Left ventricle myocardium inferior (tissue), 1 donor: ENCODE data around the gene ANKRD40CL. TPM values are rescaled to one million over a fixed set of nuclear protein-coding genes. Genes with fewer than 3 reads are reported as not detected.

Experiments used
- DNase-seq: peaks from one replicate; pipeline ENCODE4 v3.0.0-alpha.2; 2020
- H3K27ac ChIP-seq: fragments of 200-600 bp; replicated peaks from 2 replicates; pipeline ENCODE4 v1.8.0; 2021
- H3K27me3 ChIP-seq: fragments of 200-600 bp; 2 replicates; pipeline ENCODE4 v1.8.0; 2021; ENCODE audit warnings: low read depth
- H3K36me3 ChIP-seq: fragments of 200-600 bp; 2 replicates; pipeline ENCODE4 v1.8.0; 2021
- H3K4me1 ChIP-seq: fragments of 200-600 bp; 2 replicates; pipeline ENCODE4 v1.8.0; 2021
- H3K4me3 ChIP-seq: fragments of 200-600 bp; 2 replicates; pipeline ENCODE4 v1.8.0; 2021; ENCODE audit warnings: mild to moderate bottlenecking, moderate library complexity
- H3K9me3 ChIP-seq: fragments of 200-600 bp; replicated peaks from 2 replicates; pipeline ENCODE4 v1.8.0; 2021
- intact Hi-C: fragments of 100-400 bp; cut with micrococcal nuclease; formaldehyde crosslinking; loops from one replicate; pipeline ENCODE4 v1.11.0; 2022
- total RNA-seq: library from RNA; stranded (reverse); fragmentation: NEBNext Ultra II Directional; extraction: Animal tissue kit (Norgen Biotek cat#: 25700); gene quantifications from one replicate; pipeline ENCODE4 v1.2.1, GENCODE V29; 2021
- TF ChIP-seq, protein P1 (sequence below): fragments of 200-600 bp; IDR thresholded peaks from 2 replicates; pipeline ENCODE4 v1.8.0; 2021; ENCODE audit warnings: antibody characterized with exemption, mild to moderate bottlenecking, borderline replicate concordance
- donor health status: DM: no; HTN: yes; CAD: no; lungs with severe emphysema.

The ANKRD40CL gene
- total RNA-seq, 1 donor from 2014 or later = not detected

DNA sequence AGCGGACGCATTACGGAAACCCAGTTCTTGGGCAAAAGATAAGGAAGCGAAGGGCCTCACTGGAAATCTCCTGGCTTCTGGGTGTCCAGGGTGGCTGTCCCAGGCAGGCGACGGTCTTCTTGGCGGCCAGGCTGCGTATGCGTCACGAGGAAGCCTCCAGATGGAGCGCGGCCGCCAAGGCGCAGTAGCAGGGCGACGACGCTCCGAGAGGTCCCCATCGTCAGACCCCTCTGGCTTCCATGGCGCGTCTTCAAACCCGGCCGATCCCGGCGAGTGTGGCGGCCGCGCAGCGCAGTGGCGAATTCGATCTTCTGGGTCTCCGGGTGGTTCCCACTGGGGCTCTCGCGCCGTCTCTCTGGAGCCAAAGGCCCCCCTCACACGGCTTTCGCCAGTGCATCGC is 13.8 kb upstream of the ANKRD40CL start:
- TF ChIP-seq, protein P1, sequence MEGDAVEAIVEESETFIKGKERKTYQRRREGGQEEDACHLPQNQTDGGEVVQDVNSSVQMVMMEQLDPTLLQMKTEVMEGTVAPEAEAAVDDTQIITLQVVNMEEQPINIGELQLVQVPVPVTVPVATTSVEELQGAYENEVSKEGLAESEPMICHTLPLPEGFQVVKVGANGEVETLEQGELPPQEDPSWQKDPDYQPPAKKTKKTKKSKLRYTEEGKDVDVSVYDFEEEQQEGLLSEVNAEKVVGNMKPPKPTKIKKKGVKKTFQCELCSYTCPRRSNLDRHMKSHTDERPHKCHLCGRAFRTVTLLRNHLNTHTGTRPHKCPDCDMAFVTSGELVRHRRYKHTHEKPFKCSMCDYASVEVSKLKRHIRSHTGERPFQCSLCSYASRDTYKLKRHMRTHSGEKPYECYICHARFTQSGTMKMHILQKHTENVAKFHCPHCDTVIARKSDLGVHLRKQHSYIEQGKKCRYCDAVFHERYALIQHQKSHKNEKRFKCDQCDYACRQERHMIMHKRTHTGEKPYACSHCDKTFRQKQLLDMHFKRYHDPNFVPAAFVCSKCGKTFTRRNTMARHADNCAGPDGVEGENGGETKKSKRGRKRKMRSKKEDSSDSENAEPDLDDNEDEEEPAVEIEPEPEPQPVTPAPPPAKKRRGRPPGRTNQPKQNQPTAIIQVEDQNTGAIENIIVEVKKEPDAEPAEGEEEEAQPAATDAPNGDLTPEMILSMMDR = no peak
- peak overlapping the region; percentile 52 for H3K4me3 ChIP-seq
- no peaks in the 10 kb centered on the region for H3K36me3 ChIP-seq
- H3K9me3 ChIP-seq = no peaks in the 10 kb centered on the region
- peaks cover 5% of the 10 kb centered on the region for H3K27me3 ChIP-seq
- no peak overlapping the region for H3K27ac ChIP-seq
- intact Hi-C loops = loop anchor here (10.0 kb wide), 1 partner anchor 174 kb away; no protein-coding TSS in a partner anchor
- no peak for DNase-seq
- peaks cover 11% of the 10 kb centered on the region for H3K4me1 ChIP-seq

DNA sequence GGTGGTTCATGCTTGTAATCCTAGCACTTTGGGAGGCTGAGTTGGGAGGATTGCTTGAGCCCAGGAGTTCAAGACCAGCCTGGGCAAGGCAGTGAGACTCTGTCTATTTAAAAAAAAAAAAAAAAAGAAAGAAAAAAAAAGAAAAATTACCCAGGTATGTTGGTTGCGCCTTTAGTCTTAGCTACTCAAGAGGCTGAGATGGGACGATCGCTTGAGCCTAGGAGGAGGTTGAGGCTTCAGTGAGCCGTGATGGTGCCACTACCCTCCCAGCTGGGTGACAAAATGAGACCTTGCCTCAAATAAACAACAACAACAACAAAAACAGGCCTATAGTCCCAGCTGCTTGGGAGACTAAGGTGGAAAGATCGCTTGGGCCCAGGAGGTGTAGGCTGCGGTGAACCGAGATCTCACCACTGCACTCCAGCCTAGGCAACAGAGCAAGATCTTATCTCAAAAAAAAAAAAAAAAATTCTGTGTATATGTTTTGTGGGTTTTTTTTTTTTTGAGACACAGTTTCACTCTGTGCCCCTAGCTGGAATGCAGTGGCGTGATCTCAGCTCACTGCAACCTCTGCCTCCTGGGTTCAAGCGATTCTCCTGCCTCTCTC is 12.5 kb upstream of the ANKRD40CL start:
- Histone ChIP-seq H3K9me3 (no peaks in the 10 kb centered on the region), H3K27me3 (peaks cover 5% of the 10 kb centered on the region), H3K4me3 (no peak overlapping the region), H3K4me1 (no peaks in the 10 kb centered on the region), H3K36me3 (no peaks in the 10 kb centered on the region), H3K27ac (no peak overlapping the region)
- intact Hi-C loops = loop anchor here (10.0 kb wide), 1 partner anchor 175 kb away; no protein-coding TSS in a partner anchor
- TF ChIP-seq, protein P1 = no peak
- no peak for DNase-seq

DNA sequence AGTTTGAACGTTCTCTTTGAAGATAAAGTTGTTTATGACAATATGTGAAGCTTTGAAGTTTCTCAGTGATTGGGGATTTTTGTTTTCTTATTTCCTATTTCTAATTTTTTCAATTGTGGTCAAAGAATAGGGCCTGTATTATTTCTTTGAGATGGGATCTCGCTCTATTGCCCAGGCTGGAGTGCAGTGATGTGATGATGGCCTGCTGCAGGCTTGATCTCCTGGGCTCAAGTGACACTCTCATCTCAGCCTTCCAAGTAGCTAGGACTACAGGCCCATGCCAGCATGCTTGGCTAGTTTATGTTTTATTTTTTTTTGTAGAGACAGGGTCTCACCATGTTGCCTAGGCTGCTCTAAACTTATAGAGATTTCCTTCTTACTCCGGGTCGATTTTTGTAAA is 11.7 kb upstream of the ANKRD40CL start:
- peaks cover 5% of the 10 kb centered on the region for H3K27me3 ChIP-seq
- H3K4me1 ChIP-seq = no peaks in the 10 kb centered on the region
- H3K9me3 ChIP-seq = no peaks in the 10 kb centered on the region
- H3K4me3 ChIP-seq = no peak overlapping the region
- TF ChIP-seq, protein P1 = no peak
- H3K36me3 ChIP-seq = no peaks in the 10 kb centered on the region
- H3K27ac ChIP-seq = no peak overlapping the region
- intact Hi-C loops = no loop called here
- no peak for DNase-seq

DNA sequence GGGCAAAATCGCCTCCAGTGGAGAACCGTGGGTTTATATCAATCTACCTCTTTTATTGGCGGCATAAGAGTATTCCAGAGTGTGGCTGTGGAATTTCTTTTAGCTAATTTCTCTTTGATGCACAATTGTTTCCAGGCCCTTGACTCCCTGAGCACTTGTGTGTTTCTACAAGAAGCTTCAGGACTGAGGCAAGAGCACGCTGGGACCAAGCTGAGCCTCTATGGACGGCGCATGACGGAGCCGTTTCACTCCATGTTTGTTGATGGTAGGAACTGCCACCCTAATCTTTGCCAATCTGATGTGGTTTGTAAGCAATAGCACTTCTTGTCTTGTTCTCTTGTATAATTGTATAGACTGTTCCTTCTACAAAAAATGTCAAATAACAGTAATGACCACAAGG is 11.2 kb upstream of the ANKRD40CL start:
- H3K4me3 ChIP-seq = no peak overlapping the region
- H3K27ac ChIP-seq = no peak overlapping the region
- TF ChIP-seq, protein P1 = no peak
- H3K36me3 ChIP-seq = no peaks in the 10 kb centered on the region
- H3K4me1 ChIP-seq = no peaks in the 10 kb centered on the region
- intact Hi-C loops = no loop called here
- H3K9me3 ChIP-seq = no peaks in the 10 kb centered on the region
- no peak for DNase-seq
- peaks cover 5% of the 10 kb centered on the region for H3K27me3 ChIP-seq

DNA sequence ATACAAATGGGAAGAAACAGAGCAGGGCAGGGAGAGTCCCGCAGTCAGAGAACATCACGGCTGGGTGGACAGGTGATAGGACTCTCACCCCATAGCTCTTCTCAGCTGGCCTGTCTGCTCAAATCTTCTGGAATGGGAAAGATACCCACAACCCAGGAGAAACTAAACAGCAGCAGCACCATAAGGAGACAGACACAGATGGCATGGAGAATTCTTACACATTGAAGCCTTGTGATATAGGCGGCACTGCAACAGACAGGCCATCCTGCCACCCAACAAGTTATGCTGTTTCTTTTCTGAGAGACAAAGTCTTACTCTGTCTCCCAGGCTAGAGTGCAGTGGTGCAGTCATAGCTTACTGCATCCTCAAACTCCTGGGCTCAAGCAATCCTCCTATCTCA is 8.6 kb upstream of the ANKRD40CL start:
- Histone ChIP-seq H3K36me3 (no peaks in the 10 kb centered on the region), H3K4me1 (no peaks in the 10 kb centered on the region), H3K4me3 (no peak overlapping the region), H3K9me3 (no peaks in the 10 kb centered on the region), H3K27ac (no peak overlapping the region), H3K27me3 (no peaks in the 10 kb centered on the region)
- TF ChIP-seq, protein P1 = no peak
- intact Hi-C loops = no loop called here
- no peak for DNase-seq
